Tibial artery (tissue), 4 donors: ENCODE data around the gene EXD2.
A peak's percentile ranks its signal among the peaks of the same experiment; 100 is the strongest.

ENCODE experiments used
- DNase-seq, 2 donors: peaks; one replicate each; pipeline ENCODE4 v3.0.0-alpha.2; 2019
- H3K27ac ChIP-seq, 2 donors: fragments of 200-600 bp; sonication (generic) in 1 of 2; 1 replicate in 1 of 2; 2 replicates in 1 of 2; pipeline ENCODE4 v1.5.1; 2018 to 2019; ENCODE audit warnings: mild to moderate bottlenecking in 1 of 2
- H3K27me3 ChIP-seq, 2 donors: fragments of 200-600 bp; sonication (generic) in 1 of 2; one replicate each; pipeline versions ENCODE4 v1.5.1 to v1.6.0; 2016 to 2019
- H3K36me3 ChIP-seq, 3 donors: fragments of 200-600 bp; sonication (generic) in 2 of 3; one replicate each; pipeline ENCODE4 v1.5.1; 2016 to 2019; ENCODE audit warnings: mild to moderate bottlenecking in 2 of 3
- H3K4me1 ChIP-seq, 4 donors: fragments of 200-600 bp; sonication (generic) in 2 of 4; 1 replicate in 3 of 4; 2 replicates in 1 of 4; pipeline ENCODE4 v1.5.1; 2016 to 2019
- H3K4me3 ChIP-seq, 2 donors: fragments of 200-600 bp; sonication (generic) in 1 of 2; 1 replicate in 1 of 2; 2 replicates in 1 of 2; pipeline ENCODE4 v1.5.1; 2018 to 2019; ENCODE audit warnings: mild to moderate bottlenecking in 2 of 2
- H3K9me3 ChIP-seq, 3 donors: fragments of 200-600 bp; sonication (generic) in 1 of 3; one replicate each; pipeline ENCODE4 v1.5.1; 2016 to 2019
- intact Hi-C: fragments of 100-400 bp; cut with DNase I; formaldehyde crosslinking; loops from one replicate; pipeline ENCODE4 v1.15.0; 2023; ENCODE audit warnings: low total_unique reads
- TF ChIP-seq, protein P1 (sequence below), 2 experiments: fragments of 200-600 bp in 1 of 2; fragments of 450-650 bp in 1 of 2; IDR thresholded peaks; one replicate each; pipeline ENCODE4 v1.5.1; 2017 to 2019; ENCODE audit warnings: antibody characterized with exemption in 2 of 2, mild to moderate bottlenecking in 1 of 2, moderate library complexity in 1 of 2

The EXD2 gene

DNA sequence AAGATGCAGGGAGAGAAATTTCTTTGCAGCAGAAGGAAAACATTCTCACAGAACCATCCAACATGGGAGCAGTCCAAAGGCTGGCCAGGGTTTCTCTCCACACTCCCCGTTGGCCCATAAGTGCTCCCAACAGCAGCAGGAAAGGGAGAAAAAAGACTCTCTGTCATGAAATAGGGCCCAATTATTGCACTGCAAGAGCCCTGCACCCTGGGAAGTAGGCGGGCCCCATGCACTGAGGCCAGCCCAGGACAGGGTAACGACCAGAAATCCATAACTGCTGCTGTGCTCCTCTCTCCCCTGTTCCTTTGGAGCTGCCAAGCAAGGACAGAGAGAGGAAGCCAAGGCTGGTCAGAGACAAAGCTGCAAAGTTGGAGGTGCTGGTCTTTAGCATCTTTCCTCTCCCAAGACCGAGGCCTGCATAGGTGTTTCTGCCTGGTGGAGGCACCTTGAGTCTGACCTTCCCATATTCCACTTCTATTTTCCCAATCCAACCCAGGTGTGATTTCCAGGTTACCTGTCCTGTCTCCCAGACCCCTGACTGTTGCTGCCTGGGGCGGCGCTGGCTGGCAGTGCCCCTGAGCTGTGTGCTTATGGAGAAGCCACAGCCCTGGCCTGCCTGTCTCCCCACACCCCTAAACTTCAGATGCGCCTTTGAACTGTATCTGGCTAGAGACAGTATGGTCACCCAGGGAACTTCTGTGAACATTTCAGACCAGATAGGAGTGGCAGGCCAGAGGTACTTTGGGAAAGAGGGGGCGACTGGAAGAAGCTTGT lies 75.5 kb downstream of the EXD2 start:
- Histone ChIP-seq H3K36me3 (no peaks in the 10 kb centered on the region), H3K4me1 (peaks cover 0 to 43% (median 19%) of the 10 kb centered on the region in 4 donors), H3K9me3 (no peaks in the 10 kb centered on the region), H3K27ac (peak overlapping the region; percentile 17 to 59), H3K4me3 (no peak overlapping the region), H3K27me3 (no peaks in the 10 kb centered on the region)
- TF ChIP-seq, protein P1, sequence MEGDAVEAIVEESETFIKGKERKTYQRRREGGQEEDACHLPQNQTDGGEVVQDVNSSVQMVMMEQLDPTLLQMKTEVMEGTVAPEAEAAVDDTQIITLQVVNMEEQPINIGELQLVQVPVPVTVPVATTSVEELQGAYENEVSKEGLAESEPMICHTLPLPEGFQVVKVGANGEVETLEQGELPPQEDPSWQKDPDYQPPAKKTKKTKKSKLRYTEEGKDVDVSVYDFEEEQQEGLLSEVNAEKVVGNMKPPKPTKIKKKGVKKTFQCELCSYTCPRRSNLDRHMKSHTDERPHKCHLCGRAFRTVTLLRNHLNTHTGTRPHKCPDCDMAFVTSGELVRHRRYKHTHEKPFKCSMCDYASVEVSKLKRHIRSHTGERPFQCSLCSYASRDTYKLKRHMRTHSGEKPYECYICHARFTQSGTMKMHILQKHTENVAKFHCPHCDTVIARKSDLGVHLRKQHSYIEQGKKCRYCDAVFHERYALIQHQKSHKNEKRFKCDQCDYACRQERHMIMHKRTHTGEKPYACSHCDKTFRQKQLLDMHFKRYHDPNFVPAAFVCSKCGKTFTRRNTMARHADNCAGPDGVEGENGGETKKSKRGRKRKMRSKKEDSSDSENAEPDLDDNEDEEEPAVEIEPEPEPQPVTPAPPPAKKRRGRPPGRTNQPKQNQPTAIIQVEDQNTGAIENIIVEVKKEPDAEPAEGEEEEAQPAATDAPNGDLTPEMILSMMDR (IDR thresholded peaks at IDR 0.05), result no peak
- intact Hi-C loops, result no loop called here
- peak in 1 of 2 donors; percentile 37 for DNase-seq

GRCh38 chr14:69267492-69267891 lies 76.2 kb downstream of the EXD2 start:
- Histone ChIP-seq H3K9me3 (no peaks in the 10 kb centered on the region), H3K4me3 (no peak overlapping the region), H3K36me3 (no peaks in the 10 kb centered on the region), H3K27me3 (no peaks in the 10 kb centered on the region), H3K27ac (peak overlapping the region; percentile 48 to 59), H3K4me1 (peaks cover 0 to 35% (median 12%) of the 10 kb centered on the region in 4 donors)
- peak in 1 of 2 donors; percentile 48 for DNase-seq
- TF ChIP-seq, protein P1 (IDR thresholded peaks at IDR 0.05), result no peak
- intact Hi-C loops, result no loop called here

DNA sequence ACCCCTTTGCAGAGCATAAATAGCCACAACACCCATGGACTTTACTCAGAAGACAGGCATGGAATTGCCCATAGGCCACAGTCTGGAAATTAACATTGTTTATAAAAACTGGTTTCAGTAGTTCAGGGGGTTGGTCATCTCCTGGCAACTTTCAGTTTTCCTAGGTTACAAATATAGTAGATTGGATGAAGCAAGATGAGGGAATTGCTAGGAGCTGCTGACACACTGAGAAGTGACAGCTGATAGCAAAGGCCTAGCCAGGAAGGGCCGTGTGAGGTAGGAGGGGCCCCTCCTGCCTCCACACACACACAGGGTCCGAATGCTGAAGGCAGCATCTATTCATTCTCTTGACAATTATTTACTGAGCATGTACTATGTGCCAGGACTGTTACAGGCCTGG lies 76.9 kb downstream of the EXD2 start:
- DNase-seq, result peak in 1 of 2 donors; percentile 52
- intact Hi-C loops, result no loop called here
- H3K27ac ChIP-seq, result peak overlapping the region; percentile 48 to 59

DNA sequence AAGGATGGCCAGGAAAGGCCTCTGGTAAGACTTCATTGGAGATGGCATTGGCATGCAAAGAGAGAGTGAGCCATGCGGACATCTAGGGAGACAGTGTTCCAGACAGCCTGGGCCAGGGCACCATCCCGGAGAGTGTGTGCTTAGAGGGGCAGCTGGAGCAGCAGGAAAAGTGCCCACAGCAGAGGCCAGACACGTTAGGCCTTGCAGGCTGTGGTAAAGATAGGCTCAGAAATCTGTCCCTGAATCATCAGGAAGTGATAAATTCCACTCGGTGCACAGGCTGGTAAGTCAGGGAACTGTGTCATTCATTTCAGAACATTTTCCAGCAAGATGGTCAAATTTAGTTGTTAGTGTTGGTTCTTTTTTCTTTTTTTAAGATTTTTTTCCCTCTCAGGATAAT lies 77.5 kb downstream of the EXD2 start:
- H3K36me3 ChIP-seq, result no peaks in the 10 kb centered on the region
- TF ChIP-seq, protein P1 (IDR thresholded peaks at IDR 0.05), result no peak
- H3K27me3 ChIP-seq, result no peaks in the 10 kb centered on the region
- no peak overlapping the region for H3K4me3 ChIP-seq
- peak in 1 of 2 donors; percentile 63 for DNase-seq
- intact Hi-C loops, result no loop called here
- peak overlapping the region; percentile 48 to 59 for H3K27ac ChIP-seq
- H3K4me1 ChIP-seq, result peaks cover 0 to 24% (median 3%) of the 10 kb centered on the region in 4 donors
- no peaks in the 10 kb centered on the region for H3K9me3 ChIP-seq

More for the DNA sequence above, 76.9 kb downstream of the EXD2 start:
- Histone ChIP-seq H3K9me3 (no peaks in the 10 kb centered on the region), H3K4me3 (no peak overlapping the region), H3K36me3 (no peaks in the 10 kb centered on the region), H3K4me1 (peaks cover 0 to 28% (median 5%) of the 10 kb centered on the region in 4 donors), H3K27me3 (no peaks in the 10 kb centered on the region)
- TF ChIP-seq, protein P1 (IDR thresholded peaks at IDR 0.05), result no peak

GRCh38 chr14:69269381-69269780 lies 78.1 kb downstream of the EXD2 start:
- intact Hi-C loops, result no loop called here
- H3K36me3 ChIP-seq, result no peaks in the 10 kb centered on the region
- no peaks in the 10 kb centered on the region for H3K27me3 ChIP-seq
- H3K4me3 ChIP-seq, result no peak overlapping the region
- H3K9me3 ChIP-seq, result no peaks in the 10 kb centered on the region
- DNase-seq, result no peak
- H3K27ac ChIP-seq, result peak overlapping the region in 1 of 2 donors; percentile 48
- H3K4me1 ChIP-seq, result peaks cover 0 to 18% (median 2%) of the 10 kb centered on the region in 4 donors
- TF ChIP-seq, protein P1 (IDR thresholded peaks at IDR 0.05), result no peak
